ENCODE results near the gene RNASEH1. TPM values are rescaled to one million over a fixed set of nuclear protein-coding genes. Genes with fewer than 3 reads are reported as not detected.

Gene RNASEH1
- total RNA-seq, 1 experiment from 2014 or later = 42.0 TPM

DNA sequence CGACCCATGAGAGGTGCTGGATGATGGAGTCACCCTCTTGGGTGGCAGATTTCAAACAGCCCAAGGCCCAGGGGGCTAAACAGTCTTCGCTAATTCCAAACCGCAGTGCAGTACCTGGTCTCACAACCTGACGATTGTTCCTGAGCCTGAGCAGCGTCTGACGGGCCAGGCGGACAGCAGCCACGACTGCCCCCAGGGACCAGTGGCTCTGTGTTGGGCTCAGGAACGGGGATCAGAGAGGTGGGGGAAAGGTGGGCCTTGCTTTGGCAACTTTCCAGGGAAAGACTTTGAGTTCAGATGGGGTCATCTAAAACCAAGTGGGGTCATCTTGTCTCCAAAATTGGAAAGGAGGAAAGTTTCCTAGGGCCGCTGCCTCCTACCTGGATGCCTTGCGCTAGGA is 37.3 kb upstream of the RNASEH1 start:
- no peaks in the 10 kb centered on the region for H3K23me2 ChIP-seq (ENCODE audit: insufficient read length, low read depth, low read length, poor library complexity, severe bottlenecking)
- H3K79me2 ChIP-seq (ENCODE audit: insufficient read depth, low read length) = no peaks in the 10 kb centered on the region
- no peak overlapping the region for H3K27ac ChIP-seq (ENCODE audit: insufficient read length, low read depth, low read length)
- no peak overlapping the region for H2AFZ ChIP-seq (ENCODE audit: low read length)
- H3K4me1 ChIP-seq (ENCODE audit: insufficient read depth, low read length) = no peaks in the 10 kb centered on the region
- Mint-ChIP-seq H3K36me3 (ENCODE audit: insufficient read depth in 1 of 3, low read depth in 3 of 3) (peaks cover 4 to 6% (median 5%) of the 10 kb centered on the region in 3 experiments; a peak in 5 of 7 replicates), H3K4me1 (peaks cover 3 to 9% of the 10 kb centered on the region in 2 experiments; a peak in 3 of 4 replicates), H3K4me3 (no peak overlapping the region), H3K9me3 (peaks cover 4 to 7% of the 10 kb centered on the region in 2 experiments; a peak in 4 of 5 replicates), H3K27ac (no peak overlapping the region), H3K27me3 (ENCODE audit: low read depth) (peaks cover 15% of the 10 kb centered on the region)
- H2BK12ac ChIP-seq (ENCODE audit: insufficient read length, low read depth, low read length) = no peak overlapping the region
- TF ChIP-seq, protein P1, sequence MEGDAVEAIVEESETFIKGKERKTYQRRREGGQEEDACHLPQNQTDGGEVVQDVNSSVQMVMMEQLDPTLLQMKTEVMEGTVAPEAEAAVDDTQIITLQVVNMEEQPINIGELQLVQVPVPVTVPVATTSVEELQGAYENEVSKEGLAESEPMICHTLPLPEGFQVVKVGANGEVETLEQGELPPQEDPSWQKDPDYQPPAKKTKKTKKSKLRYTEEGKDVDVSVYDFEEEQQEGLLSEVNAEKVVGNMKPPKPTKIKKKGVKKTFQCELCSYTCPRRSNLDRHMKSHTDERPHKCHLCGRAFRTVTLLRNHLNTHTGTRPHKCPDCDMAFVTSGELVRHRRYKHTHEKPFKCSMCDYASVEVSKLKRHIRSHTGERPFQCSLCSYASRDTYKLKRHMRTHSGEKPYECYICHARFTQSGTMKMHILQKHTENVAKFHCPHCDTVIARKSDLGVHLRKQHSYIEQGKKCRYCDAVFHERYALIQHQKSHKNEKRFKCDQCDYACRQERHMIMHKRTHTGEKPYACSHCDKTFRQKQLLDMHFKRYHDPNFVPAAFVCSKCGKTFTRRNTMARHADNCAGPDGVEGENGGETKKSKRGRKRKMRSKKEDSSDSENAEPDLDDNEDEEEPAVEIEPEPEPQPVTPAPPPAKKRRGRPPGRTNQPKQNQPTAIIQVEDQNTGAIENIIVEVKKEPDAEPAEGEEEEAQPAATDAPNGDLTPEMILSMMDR (conservative IDR thresholded peaks at IDR 0.05) = no peak
- no peak for DNase-seq
- no peaks in the 10 kb centered on the region for H3K79me1 ChIP-seq (ENCODE audit: insufficient read depth, low read depth, low read length, poor library complexity, severe bottlenecking)
- WGBS (ENCODE audit: extremely low coverage, insufficient read length, low lambda C conversion rate) = no CpG with 5 or more reads among the region's 11 CpGs
- H3K56ac ChIP-seq (ENCODE audit: insufficient read length, low read depth, low read length) = no peak overlapping the region
- no peak overlapping the region for H3K18ac ChIP-seq (ENCODE audit: insufficient read length, low read depth, low read length)
- no peak overlapping the region for H3T11ph ChIP-seq (ENCODE audit: low read length)
- no peak overlapping the region for H3K14ac ChIP-seq (ENCODE audit: insufficient read depth, low read length)
- H3K4ac ChIP-seq (ENCODE audit: low read depth, low read length) = no peak overlapping the region
- no peak overlapping the region for H3K23ac ChIP-seq (ENCODE audit: insufficient read length, low read depth, low read length)
- no peak overlapping the region for H3K9ac ChIP-seq (ENCODE audit: extremely low read depth, insufficient read length, low read length)
- no peak overlapping the region for H3K4me2 ChIP-seq (ENCODE audit: insufficient read depth, insufficient read length, low read length)
- H2AK5ac ChIP-seq (ENCODE audit: insufficient read length, low read length) = no peak overlapping the region
- H3K27me3 ChIP-seq (ENCODE audit: insufficient read depth, low read length) = no peaks in the 10 kb centered on the region
- H4K91ac ChIP-seq (ENCODE audit: insufficient read length, low read depth, low read length) = no peak overlapping the region
- no peak overlapping the region for H2BK5ac ChIP-seq (ENCODE audit: insufficient read length, low read length)
- H2BK20ac ChIP-seq (ENCODE audit: low read depth, low read length, poor library complexity, severe bottlenecking) = no peak overlapping the region
- H2BK120ac ChIP-seq (ENCODE audit: low read depth, low read length, poor library complexity, severe bottlenecking) = no peak overlapping the region
- H4K8ac ChIP-seq (replicated peaks; ENCODE audit: insufficient read length, low read depth, low read length) = no peak overlapping the region
- no peak overlapping the region for H4K5ac ChIP-seq (ENCODE audit: insufficient read length, low read depth, low read length)
- H2BK15ac ChIP-seq (ENCODE audit: low read depth, low read length) = no peak overlapping the region
- no peaks in the 10 kb centered on the region for H4K20me1 ChIP-seq (ENCODE audit: control insufficient read depth, insufficient read depth, insufficient read length)
- no peaks in the 10 kb centered on the region for H3K9me3 ChIP-seq (ENCODE audit: control insufficient read depth, low read depth, low read length)
